ENCODE results near the gene SMIM13. TPM values are rescaled to one million over a fixed set of nuclear protein-coding genes. Genes with fewer than 3 reads are reported as not detected.

The SMIM13 gene
- polyA plus RNA-seq, 1 experiment: 9.0 TPM

GRCh38 chr6:11103065-11103464 lies 9.4 kb downstream of the SMIM13 start:
- CTCF ChIA-PET: no interaction called here
- no peak for DNase-seq (ENCODE audit: low read depth, low spot score)
- no peaks in the 10 kb centered on the region for H3K27me3 ChIP-seq (ENCODE audit: control insufficient read depth, insufficient read depth, low read length)
- H3K4me3 ChIP-seq (ENCODE audit: low read depth, low read length): no peak overlapping the region
- no peak for TF ChIP-seq CTCF (IDR thresholded peaks at IDR 0.05; ENCODE audit: low read depth, low read length)
- POLR2A ChIA-PET: no interaction called here
- H3K9me3 ChIP-seq (ENCODE audit: control insufficient read depth, insufficient read depth, low read length): peaks cover 7% of the 10 kb centered on the region; the same call in 1 of the 2 replicates
- H3K27ac ChIP-seq (ENCODE audit: low read depth, low read length): no peak overlapping the region

DNA sequence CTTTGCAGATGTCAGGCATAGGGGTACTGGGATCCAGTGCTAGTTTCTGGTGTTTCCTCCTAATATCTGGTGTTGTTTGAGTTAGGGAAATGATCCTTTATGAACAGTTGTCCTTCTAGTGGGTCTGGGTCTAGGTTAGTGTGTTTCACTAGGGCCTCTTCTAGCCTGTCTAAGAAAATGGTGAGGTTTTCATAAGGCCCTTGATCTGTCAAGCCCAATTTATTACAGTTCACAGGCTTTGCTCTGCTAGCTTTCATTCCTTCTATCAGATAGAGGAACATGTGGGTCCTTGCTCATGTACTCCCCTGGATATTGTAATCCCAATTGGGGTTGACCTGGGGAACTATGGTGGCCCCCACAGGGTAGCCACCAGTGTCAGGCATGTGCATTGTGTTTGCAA lies 15.1 kb downstream of the SMIM13 start:
- POLR2A ChIA-PET: no interaction called here
- no peak for DNase-seq (ENCODE audit: low read depth, low spot score)
- no peak for TF ChIP-seq CTCF (IDR thresholded peaks at IDR 0.05; ENCODE audit: low read depth, low read length)
- Histone ChIP-seq H3K27me3 (ENCODE audit: control insufficient read depth, insufficient read depth, low read length) (no peaks in the 10 kb centered on the region), H3K9me3 (ENCODE audit: control insufficient read depth, insufficient read depth, low read length) (no peaks in the 10 kb centered on the region; the same call in 1 of the 2 replicates), H3K27ac (ENCODE audit: low read depth, low read length) (no peak overlapping the region), H3K4me3 (ENCODE audit: low read depth, low read length) (no peak overlapping the region)
- CTCF ChIA-PET: no interaction called here

- Histone ChIP-seq H3K27me3 (ENCODE audit: control insufficient read depth, insufficient read depth, low read length) (no peaks in the 10 kb centered on the region), H3K4me3 (ENCODE audit: low read depth, low read length) (no peak within 1 kb of the TSS), H3K9me3 (ENCODE audit: control insufficient read depth, insufficient read depth, low read length) (no peaks in the 10 kb centered on the region), H3K27ac (ENCODE audit: low read depth, low read length) (no peak within 1 kb of the TSS)
- no peak for TF ChIP-seq CTCF (IDR thresholded peaks at IDR 0.05; ENCODE audit: low read depth, low read length)
- POLR2A ChIA-PET: no interaction called here
- no peak for DNase-seq (ENCODE audit: low read depth, low spot score)
- CTCF ChIA-PET: no interaction called here
Observed at GRCh38 chr6:11110921-11111768, 17.5 kb downstream of the SMIM13 start, which contains the start of gene ERVFRD-1. Gene ERVFRD-1 (minus strand): TSS chr6:11111725. CDS start chr6:11105310, 6,415 bp downstream.

DNA sequence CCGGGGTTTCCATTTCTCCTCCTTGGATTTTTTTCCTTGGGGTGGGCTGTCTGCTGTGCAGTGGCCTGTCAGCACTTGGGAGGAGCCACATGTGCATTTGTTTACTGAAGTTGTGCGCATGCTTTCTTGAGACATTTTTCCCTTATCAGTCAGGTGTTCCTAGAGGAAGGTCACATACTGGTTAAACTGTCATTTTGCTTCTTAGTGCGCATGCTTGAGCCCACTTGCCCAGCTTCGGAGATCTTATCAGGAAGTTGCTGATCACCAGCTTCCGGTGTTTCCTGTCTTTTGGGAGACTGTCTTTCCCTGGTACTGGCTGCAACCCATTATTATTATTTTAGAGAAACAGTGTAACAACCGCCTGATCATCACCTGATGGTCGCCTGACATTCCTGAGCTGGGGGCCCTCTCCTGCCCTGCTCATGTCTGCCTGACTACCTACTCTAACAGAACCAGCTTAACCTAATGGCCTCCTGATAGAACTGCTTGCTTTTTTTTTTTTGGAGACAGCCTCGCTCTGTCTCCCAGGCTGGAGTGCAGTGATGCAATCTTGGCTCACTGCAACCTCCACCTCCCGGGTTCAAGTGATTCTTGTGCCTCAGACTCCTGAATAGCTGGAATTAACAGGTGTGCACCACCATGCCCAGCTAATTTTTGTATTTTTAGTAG lies 18.3 kb downstream of the SMIM13 start:
- no peak overlapping the region for H3K27ac ChIP-seq (ENCODE audit: low read depth, low read length)
- no peaks in the 10 kb centered on the region for H3K9me3 ChIP-seq (ENCODE audit: control insufficient read depth, insufficient read depth, low read length)
- CTCF ChIA-PET: interaction anchor here (0.6 kb wide), 1 partner anchor 43 kb away, joined by 14 read pairs; no protein-coding TSS in a partner anchor

More for the DNA sequence above, 18.3 kb downstream of the SMIM13 start:
- no peaks in the 10 kb centered on the region for H3K27me3 ChIP-seq (ENCODE audit: control insufficient read depth, insufficient read depth, low read length)
- H3K4me3 ChIP-seq (ENCODE audit: low read depth, low read length): no peak overlapping the region
- no peak for DNase-seq (ENCODE audit: low read depth, low spot score)
- no peak for TF ChIP-seq CTCF (IDR thresholded peaks at IDR 0.05; ENCODE audit: low read depth, low read length)
- POLR2A ChIA-PET: no interaction called here
